ENCODE data around the gene CRTAC1.

DNA sequence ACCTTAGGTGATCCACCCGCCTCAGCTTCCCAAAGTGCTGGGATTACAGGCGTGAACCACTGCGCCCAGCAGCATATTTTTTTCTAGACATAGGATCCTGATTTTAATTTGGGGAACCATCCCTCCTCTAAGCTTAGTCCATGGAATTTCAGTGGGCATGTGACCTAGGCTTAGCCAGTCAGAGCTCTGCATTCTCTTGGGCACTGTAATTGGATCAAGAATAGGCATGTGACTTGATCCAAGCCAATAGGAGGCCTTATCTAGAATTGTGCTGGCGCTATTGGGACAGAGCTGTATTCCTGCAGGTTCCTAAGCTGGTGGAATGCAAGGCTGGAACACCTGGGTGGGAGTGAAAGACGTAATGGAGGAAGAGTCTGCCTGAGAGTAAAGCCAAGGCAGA lies 36.7 kb upstream of the CRTAC1 start:
- TF ChIP-seq CREM (CRISPR knock-in tag; IDR thresholded peaks at IDR 0.05) (no peak), NR1H2 (CRISPR knock-in tag; IDR thresholded peaks at IDR 0.05) (no peak), FOXP1 (CRISPR knock-in tag; IDR thresholded peaks at IDR 0.05; ENCODE audit: borderline replicate concordance) (no peak), ATF1 (CRISPR knock-in tag; IDR thresholded peaks at IDR 0.05) (no peak), ZNF416 (CRISPR knock-in tag; IDR thresholded peaks at IDR 0.05) (no peak), HMGA2 (CRISPR knock-in tag; IDR thresholded peaks at IDR 0.05) (no peak), NR2C2 (CRISPR knock-in tag; IDR thresholded peaks at IDR 0.05) (no peak), EMX1 (CRISPR knock-in tag; IDR thresholded peaks at IDR 0.05) (no peak)
- TF ChIP-seq, protein P1, sequence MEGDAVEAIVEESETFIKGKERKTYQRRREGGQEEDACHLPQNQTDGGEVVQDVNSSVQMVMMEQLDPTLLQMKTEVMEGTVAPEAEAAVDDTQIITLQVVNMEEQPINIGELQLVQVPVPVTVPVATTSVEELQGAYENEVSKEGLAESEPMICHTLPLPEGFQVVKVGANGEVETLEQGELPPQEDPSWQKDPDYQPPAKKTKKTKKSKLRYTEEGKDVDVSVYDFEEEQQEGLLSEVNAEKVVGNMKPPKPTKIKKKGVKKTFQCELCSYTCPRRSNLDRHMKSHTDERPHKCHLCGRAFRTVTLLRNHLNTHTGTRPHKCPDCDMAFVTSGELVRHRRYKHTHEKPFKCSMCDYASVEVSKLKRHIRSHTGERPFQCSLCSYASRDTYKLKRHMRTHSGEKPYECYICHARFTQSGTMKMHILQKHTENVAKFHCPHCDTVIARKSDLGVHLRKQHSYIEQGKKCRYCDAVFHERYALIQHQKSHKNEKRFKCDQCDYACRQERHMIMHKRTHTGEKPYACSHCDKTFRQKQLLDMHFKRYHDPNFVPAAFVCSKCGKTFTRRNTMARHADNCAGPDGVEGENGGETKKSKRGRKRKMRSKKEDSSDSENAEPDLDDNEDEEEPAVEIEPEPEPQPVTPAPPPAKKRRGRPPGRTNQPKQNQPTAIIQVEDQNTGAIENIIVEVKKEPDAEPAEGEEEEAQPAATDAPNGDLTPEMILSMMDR (IDR thresholded peaks at IDR 0.05): no peak
- TF ChIP-seq, protein P2, sequence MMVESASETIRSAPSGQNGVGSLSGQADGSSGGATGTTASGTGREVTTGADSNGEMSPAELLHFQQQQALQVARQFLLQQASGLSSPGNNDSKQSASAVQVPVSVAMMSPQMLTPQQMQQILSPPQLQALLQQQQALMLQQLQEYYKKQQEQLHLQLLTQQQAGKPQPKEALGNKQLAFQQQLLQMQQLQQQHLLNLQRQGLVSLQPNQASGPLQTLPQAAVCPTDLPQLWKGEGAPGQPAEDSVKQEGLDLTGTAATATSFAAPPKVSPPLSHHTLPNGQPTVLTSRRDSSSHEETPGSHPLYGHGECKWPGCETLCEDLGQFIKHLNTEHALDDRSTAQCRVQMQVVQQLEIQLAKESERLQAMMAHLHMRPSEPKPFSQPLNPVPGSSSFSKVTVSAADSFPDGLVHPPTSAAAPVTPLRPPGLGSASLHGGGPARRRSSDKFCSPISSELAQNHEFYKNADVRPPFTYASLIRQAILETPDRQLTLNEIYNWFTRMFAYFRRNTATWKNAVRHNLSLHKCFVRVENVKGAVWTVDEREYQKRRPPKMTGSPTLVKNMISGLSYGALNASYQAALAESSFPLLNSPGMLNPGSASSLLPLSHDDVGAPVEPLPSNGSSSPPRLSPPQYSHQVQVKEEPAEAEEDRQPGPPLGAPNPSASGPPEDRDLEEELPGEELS (CRISPR knock-in tag; IDR thresholded peaks at IDR 0.05): no peak
- TF ChIP-seq, protein P3, sequence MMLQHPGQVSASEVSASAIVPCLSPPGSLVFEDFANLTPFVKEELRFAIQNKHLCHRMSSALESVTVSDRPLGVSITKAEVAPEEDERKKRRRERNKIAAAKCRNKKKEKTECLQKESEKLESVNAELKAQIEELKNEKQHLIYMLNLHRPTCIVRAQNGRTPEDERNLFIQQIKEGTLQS (CRISPR knock-in tag; conservative IDR thresholded peaks at IDR 0.05): no peak
- TF ChIP-seq, protein P4, sequence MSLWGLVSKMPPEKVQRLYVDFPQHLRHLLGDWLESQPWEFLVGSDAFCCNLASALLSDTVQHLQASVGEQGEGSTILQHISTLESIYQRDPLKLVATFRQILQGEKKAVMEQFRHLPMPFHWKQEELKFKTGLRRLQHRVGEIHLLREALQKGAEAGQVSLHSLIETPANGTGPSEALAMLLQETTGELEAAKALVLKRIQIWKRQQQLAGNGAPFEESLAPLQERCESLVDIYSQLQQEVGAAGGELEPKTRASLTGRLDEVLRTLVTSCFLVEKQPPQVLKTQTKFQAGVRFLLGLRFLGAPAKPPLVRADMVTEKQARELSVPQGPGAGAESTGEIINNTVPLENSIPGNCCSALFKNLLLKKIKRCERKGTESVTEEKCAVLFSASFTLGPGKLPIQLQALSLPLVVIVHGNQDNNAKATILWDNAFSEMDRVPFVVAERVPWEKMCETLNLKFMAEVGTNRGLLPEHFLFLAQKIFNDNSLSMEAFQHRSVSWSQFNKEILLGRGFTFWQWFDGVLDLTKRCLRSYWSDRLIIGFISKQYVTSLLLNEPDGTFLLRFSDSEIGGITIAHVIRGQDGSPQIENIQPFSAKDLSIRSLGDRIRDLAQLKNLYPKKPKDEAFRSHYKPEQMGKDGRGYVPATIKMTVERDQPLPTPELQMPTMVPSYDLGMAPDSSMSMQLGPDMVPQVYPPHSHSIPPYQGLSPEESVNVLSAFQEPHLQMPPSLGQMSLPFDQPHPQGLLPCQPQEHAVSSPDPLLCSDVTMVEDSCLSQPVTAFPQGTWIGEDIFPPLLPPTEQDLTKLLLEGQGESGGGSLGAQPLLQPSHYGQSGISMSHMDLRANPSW (CRISPR knock-in tag; conservative IDR thresholded peaks at IDR 0.05; ENCODE audit: low read depth): no peak

Data from WTC11 (cell line).